H1 (cell line): ENCODE data around the gene GCAT. TPM values are rescaled to one million over a fixed set of nuclear protein-coding genes. Genes with fewer than 3 reads are reported as not detected.

Experiments used
- CTCF ChIA-PET: fragments of 300-600 bp; sonication (Branson Sonifier 250); formaldehyde crosslinking; loops from one replicate; lab custom pipeline; 2021; ENCODE audit not compliant: partially characterized antibody; lab: Charles Lee
- POLR2A ChIA-PET: fragments of 300-600 bp; sonication (Branson Sonifier 250); formaldehyde crosslinking; loops from one replicate; lab custom pipeline; 2021; ENCODE audit warnings: inconsistent platforms; ENCODE audit not compliant: partially characterized antibody; lab: Charles Lee
- DNase-seq, 2 experiments: peaks; one replicate each; pipeline versions ENCODE4 v3.0.0 to v3.0.0-alpha.2; 2010 to 2022; ENCODE audit warnings: low spot score in 2 of 2, low read depth in 1 of 2, mixed read lengths in 1 of 2
- FAIRE-seq: peaks from 2 replicates; lab custom pipeline; 2011; peaks lifted over from hg19 to GRCh38; lab: Jason Lieb, UNC
- H2AFZ ChIP-seq: 2 replicates; pipeline ENCODE4 v1.8.1; 2012; ENCODE audit warnings: low read length, inconsistent platforms
- H2AK5ac ChIP-seq: 2 replicates; pipeline ENCODE4 v1.6.1; 2013; ENCODE audit warnings: low read depth, low read length
- H2BK120ac ChIP-seq: replicated peaks from 2 replicates; pipeline ENCODE3; 2013; ENCODE audit warnings: low read depth, low read length, inconsistent platforms
- H2BK12ac ChIP-seq: 2 replicates; pipeline ENCODE4 v1.6.1; 2013; ENCODE audit warnings: low read depth, low read length
- H2BK15ac ChIP-seq: 2 replicates; pipeline ENCODE4 v1.6.1; 2013; ENCODE audit warnings: low read length
- H2BK20ac ChIP-seq: 2 replicates; pipeline ENCODE4 v1.6.1; 2013; ENCODE audit warnings: low read length
- H2BK5ac ChIP-seq: 2 replicates; pipeline ENCODE4 v1.6.1; 2013; ENCODE audit warnings: low read depth, low read length
- H3K14ac ChIP-seq: 2 replicates; pipeline ENCODE4 v1.6.1; 2013; ENCODE audit warnings: inconsistent platforms; ENCODE audit not compliant: insufficient read length
- H3K18ac ChIP-seq: 2 replicates; pipeline ENCODE4 v1.6.1; 2013; ENCODE audit warnings: low read length; ENCODE audit errors: extremely low read depth
- H3K23ac ChIP-seq: 2 replicates; pipeline ENCODE4 v1.6.1; 2013; ENCODE audit warnings: inconsistent platforms; ENCODE audit not compliant: insufficient read length
- H3K23me2 ChIP-seq: 2 replicates; pipeline ENCODE4 v1.6.1; 2013; ENCODE audit warnings: low read depth, low read length
- H3K27ac ChIP-seq: 2 replicates; pipeline ENCODE4 v1.6.1; 2011; ENCODE audit warnings: low read depth, low read length, inconsistent platforms
- H3K27me3 ChIP-seq, 4 experiments: replicated peaks in 1 of 4; 1 replicate in 1 of 4; 2 replicates in 3 of 4; pipeline versions ENCODE4 v1.6.1 to v1.8.1; 2011 to 2013; ENCODE audit warnings: low read length in 3 of 4, mild to moderate bottlenecking in 3 of 4, inconsistent platforms in 2 of 4, mixed read lengths in 2 of 4, moderate library complexity in 1 of 4; ENCODE audit not compliant: control insufficient read depth in 3 of 4, insufficient read depth in 3 of 4; ENCODE audit errors: extremely low read depth in 1 of 4
- H3K36me3 ChIP-seq, 4 experiments: 2 replicates each; pipeline versions ENCODE4 v1.6.1 to v1.8.1; 2011 to 2013; ENCODE audit warnings: mild to moderate bottlenecking in 4 of 4, low read length in 3 of 4, moderate library complexity in 2 of 4, control low read depth in 1 of 4, inconsistent platforms in 1 of 4; ENCODE audit not compliant: insufficient read depth in 4 of 4, control insufficient read depth in 2 of 4
- H3K4ac ChIP-seq: replicated peaks from 2 replicates; pipeline ENCODE3; 2013; ENCODE audit warnings: low read length, low read depth, mixed read lengths, inconsistent platforms; ENCODE audit not compliant: insufficient read length
- H3K4me1 ChIP-seq, 4 experiments: replicated peaks in 1 of 4; 1 replicate in 1 of 4; 2 replicates in 3 of 4; pipeline versions ENCODE4 v1.6.1 to v1.8.1; 2011 to 2013; ENCODE audit warnings: low read length in 3 of 4, inconsistent platforms in 2 of 4, mixed read lengths in 1 of 4; ENCODE audit not compliant: insufficient read depth in 4 of 4, control insufficient read depth in 3 of 4
- H3K4me2 ChIP-seq, 2 experiments: 2 replicates each; pipeline versions ENCODE4 v1.6.1 to v1.8.1; 2011 to 2013; ENCODE audit warnings: low read depth in 2 of 2, low read length in 2 of 2, control low read depth in 1 of 2, inconsistent platforms in 1 of 2, mild to moderate bottlenecking in 1 of 2; ENCODE audit not compliant: insufficient read depth in 1 of 2
- H3K4me3 ChIP-seq, 4 experiments: fragments of 200-600, 300-600 bp in 1 of 4; sonication (generic), shearing (Covaris generic), sonication (Bioruptor Twin) in 1 of 4; 2 replicates each; pipeline versions ENCODE4 v1.5.1 to v1.8.1; 2011 to 2016; ENCODE audit warnings: low read length in 4 of 4, low read depth in 3 of 4, control low read depth in 2 of 4, inconsistent platforms in 2 of 4, mild to moderate bottlenecking in 2 of 4, mixed read lengths in 1 of 4, moderate library complexity in 1 of 4; ENCODE audit not compliant: insufficient read depth in 2 of 4; ENCODE audit errors: extremely low read depth in 1 of 4
- H3K56ac ChIP-seq: replicated peaks from 2 replicates; pipeline ENCODE3; 2013; ENCODE audit warnings: low read depth, mild to moderate bottlenecking, mixed read lengths, low read length, inconsistent platforms; ENCODE audit not compliant: insufficient read length
- H3K79me1 ChIP-seq: 2 replicates; pipeline ENCODE4 v1.6.1; 2013; ENCODE audit warnings: low read depth, low read length, control low read depth
- H3K79me2 ChIP-seq, 2 experiments: 2 replicates each; pipeline versions ENCODE4 v1.6.1 to v1.8.1; 2012 to 2013; ENCODE audit warnings: low read length in 2 of 2, mild to moderate bottlenecking in 2 of 2, inconsistent platforms in 1 of 2; ENCODE audit not compliant: insufficient read depth in 2 of 2, control insufficient read depth in 1 of 2
- H3K9ac ChIP-seq, 4 experiments: replicated peaks in 1 of 4; 1 replicate in 1 of 4; 2 replicates in 3 of 4; pipeline versions ENCODE4 v1.6.1 to v1.8.1; 2011 to 2013; ENCODE audit warnings: low read depth in 3 of 4, low read length in 3 of 4, control low read depth in 2 of 4, mild to moderate bottlenecking in 2 of 4, moderate library complexity in 2 of 4, inconsistent platforms in 1 of 4; ENCODE audit errors: extremely low read depth in 1 of 4
- H3K9me3 ChIP-seq, 2 experiments: 2 replicates each; pipeline versions ENCODE4 v1.6.1 to v1.8.1; 2012 to 2013; ENCODE audit warnings: mild to moderate bottlenecking in 2 of 2, moderate library complexity in 2 of 2, control low read depth in 1 of 2, inconsistent platforms in 1 of 2, low read depth in 1 of 2, low read length in 1 of 2, mixed read lengths in 1 of 2; ENCODE audit not compliant: insufficient read depth in 2 of 2
- H4K20me1 ChIP-seq, 2 experiments: replicated peaks in 1 of 2; 2 replicates each; pipeline versions ENCODE3 to v1.8.1; 2011 to 2013; ENCODE audit warnings: inconsistent platforms in 2 of 2, low read length in 2 of 2, mild to moderate bottlenecking in 1 of 2; ENCODE audit not compliant: insufficient read depth in 2 of 2, control insufficient read depth in 1 of 2
- H4K5ac ChIP-seq: 2 replicates; pipeline ENCODE4 v1.6.1; 2013; ENCODE audit warnings: low read length, low read depth, mixed read lengths, inconsistent platforms; ENCODE audit not compliant: insufficient read length
- H4K8ac ChIP-seq: 2 replicates; pipeline ENCODE4 v1.8.0; 2013; ENCODE audit warnings: mild to moderate bottlenecking, moderate library complexity, low read length, inconsistent platforms; ENCODE audit not compliant: insufficient read depth; ENCODE audit errors: extremely low read depth
- H4K91ac ChIP-seq: replicated peaks from 2 replicates; pipeline ENCODE3; 2013; ENCODE audit warnings: low read length, mixed read lengths, inconsistent platforms; ENCODE audit not compliant: insufficient read length
- BACH1 ChIP-seq: IDR thresholded peaks from 2 replicates; pipeline ENCODE4 v1.6.1; 2012; ENCODE audit warnings: low read length, improper control_type of control experiment
- GTF2F1 ChIP-seq: IDR thresholded peaks from 2 replicates; pipeline ENCODE4 v1.6.1; 2012; ENCODE audit warnings: low read depth, low read length, improper control_type of control experiment, borderline replicate concordance
- SP2 ChIP-seq: IDR thresholded peaks from 2 replicates; pipeline ENCODE4 v1.6.1; 2012; ENCODE audit warnings: mild to moderate bottlenecking, low read length, inconsistent platforms
- WGBS, 2 experiments: shearing (Covaris generic) in 1 of 2; methylation state at CpG; one replicate each; pipeline versions ENCODE4 v1.1.6 to v1.1.7; 2013 to 2015; ENCODE audit warnings: low lambda C conversion rate in 2 of 2, mixed read lengths in 2 of 2, inconsistent platforms in 1 of 2, low coverage in 1 of 2, missing lambda C conversion rate in 1 of 2; ENCODE audit not compliant: insufficient replicate concordance in 2 of 2, insufficient coverage in 1 of 2, insufficient read length in 1 of 2; ENCODE audit errors: extremely low coverage in 1 of 2, missing lambda C conversion rate in 1 of 2; 5-methylcytosine and 5-hydroxymethylcytosine counted together
- polyA plus RNA-seq, 7 experiments: library from polyadenylated mRNA; depleted of rRNA in 3 of 7; stranded (reverse) in 5 of 7; unstranded in 2 of 7; fragments of >200 nt in 5 of 7; fragments of 200-250 nt in 2 of 7; gene quantifications; 1 replicate in 5 of 7; 2 replicates in 1 of 7; 4 replicates in 1 of 7; pipeline versions ENCODE4 v1.2.1 to v1.2.3, GENCODE V29; 2011 to 2013; ENCODE audit warnings: missing spikeins in 2 of 7, mixed read lengths in 2 of 7
- total RNA-seq: library from RNA; stranded (reverse); fragmentation: NEBNext Ultra II Directional; extraction: Animal tissue kit (Norgen Biotek cat#: 25700); gene quantifications from 2 replicates; pipeline ENCODE4 v1.2.1, GENCODE V29; 2021

GCAT gene
- total and polyA plus RNA-seq, 2 of the 8 experiments (the other 6 are each of a cell fraction or from before 2014, with no cell fraction given), result 24.3 to 47.5 TPM

DNA sequence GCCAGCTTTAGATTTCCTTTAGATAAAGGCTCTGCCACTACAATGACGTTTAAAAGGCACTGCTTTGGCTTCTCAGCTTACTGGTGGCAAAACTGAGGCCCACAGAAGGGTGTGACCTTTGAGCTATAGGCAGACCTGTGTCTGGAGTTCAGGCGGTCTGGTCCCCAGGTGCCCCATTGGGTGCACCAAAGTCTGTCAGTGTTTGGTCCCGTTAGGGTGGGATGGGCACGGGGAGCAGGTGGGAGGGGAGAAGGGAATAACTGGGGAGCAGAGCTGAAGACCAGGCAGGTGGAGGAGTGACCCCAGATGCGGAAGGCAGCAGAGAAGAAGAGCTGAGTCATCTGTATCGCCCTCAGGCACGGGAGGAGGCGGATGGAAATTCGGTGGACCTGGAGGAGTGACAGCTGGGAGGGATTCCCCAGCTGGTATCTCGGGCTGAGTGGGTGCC lies 45.3 kb upstream of the GCAT start:
- no peaks in the 10 kb centered on the region for H3K9me3 ChIP-seq
- no peak overlapping the region for H4K8ac ChIP-seq
- no peak overlapping the region for H3K18ac ChIP-seq
- no peak for DNase-seq
- no peak overlapping the region for H3K4ac ChIP-seq
- H3K4me1 ChIP-seq, result no peaks in the 10 kb centered on the region
- H2BK5ac ChIP-seq, result no peak overlapping the region
- H3K23ac ChIP-seq, result no peak overlapping the region
- no peaks in the 10 kb centered on the region for H3K23me2 ChIP-seq
- H3K36me3 ChIP-seq, result peaks cover 2 to 31% (median 14%) of the 10 kb centered on the region in 4 experiments; a peak in 6 of 8 replicates
- H2BK12ac ChIP-seq, result no peak overlapping the region
- no peak overlapping the region for H4K91ac ChIP-seq
- H3K79me1 ChIP-seq, result no peaks in the 10 kb centered on the region
- peaks cover 5% of the 10 kb centered on the region in 2 experiments for H4K20me1 ChIP-seq
- no peak overlapping the region for H3K56ac ChIP-seq
- no peaks in the 10 kb centered on the region; a peak in 2 of 7 replicates for H3K27me3 ChIP-seq
- CTCF ChIA-PET, result interaction anchor here (0.6 to 1.4 kb wide), 7 partner anchors 12 to 97 kb away, joined by 3 to 4 read pairs (median 3); a partner anchor contains a TSS
- no peak overlapping the region for H2BK20ac ChIP-seq
- no peak overlapping the region for H2BK15ac ChIP-seq
- no peak for TF ChIP-seq GTF2F1
- TF ChIP-seq BACH1, result no peak
- TF ChIP-seq SP2, result no peak
- H3K79me2 ChIP-seq, result no peaks in the 10 kb centered on the region
- no peak overlapping the region for H3K14ac ChIP-seq
- H2AFZ ChIP-seq, result no peak overlapping the region
- H4K5ac ChIP-seq, result no peak overlapping the region
- no peak for FAIRE-seq
- whole genome bisulfite sequencing, 2 experiments, result 92% methylated on average over 9 of the region's 10 CpGs; no CpG with 5 or more reads in 1 of the 2 experiments
- POLR2A ChIA-PET, result interaction anchor here (0.6 to 2.1 kb wide), 5 partner anchors 8 to 30 kb away, joined by 3 to 7 read pairs (median 3); no protein-coding TSS in a partner anchor
- no peak overlapping the region for H3K9ac ChIP-seq
- H3K4me3 ChIP-seq, result no peak overlapping the region
- H2BK120ac ChIP-seq, result no peak overlapping the region
- H3K27ac ChIP-seq, result no peak overlapping the region
- H3K4me2 ChIP-seq, result no peak overlapping the region
- no peak overlapping the region for H2AK5ac ChIP-seq
